ENCODE results near the gene KIFBP. TPM values are rescaled to one million over a fixed set of nuclear protein-coding genes. Genes with fewer than 3 reads are reported as not detected.
A peak's percentile ranks its signal among the peaks of the same experiment; 100 is the strongest.

Gene KIFBP
- total RNA-seq, 1 donor from 2014 or later, result 50.5 TPM

DNA sequence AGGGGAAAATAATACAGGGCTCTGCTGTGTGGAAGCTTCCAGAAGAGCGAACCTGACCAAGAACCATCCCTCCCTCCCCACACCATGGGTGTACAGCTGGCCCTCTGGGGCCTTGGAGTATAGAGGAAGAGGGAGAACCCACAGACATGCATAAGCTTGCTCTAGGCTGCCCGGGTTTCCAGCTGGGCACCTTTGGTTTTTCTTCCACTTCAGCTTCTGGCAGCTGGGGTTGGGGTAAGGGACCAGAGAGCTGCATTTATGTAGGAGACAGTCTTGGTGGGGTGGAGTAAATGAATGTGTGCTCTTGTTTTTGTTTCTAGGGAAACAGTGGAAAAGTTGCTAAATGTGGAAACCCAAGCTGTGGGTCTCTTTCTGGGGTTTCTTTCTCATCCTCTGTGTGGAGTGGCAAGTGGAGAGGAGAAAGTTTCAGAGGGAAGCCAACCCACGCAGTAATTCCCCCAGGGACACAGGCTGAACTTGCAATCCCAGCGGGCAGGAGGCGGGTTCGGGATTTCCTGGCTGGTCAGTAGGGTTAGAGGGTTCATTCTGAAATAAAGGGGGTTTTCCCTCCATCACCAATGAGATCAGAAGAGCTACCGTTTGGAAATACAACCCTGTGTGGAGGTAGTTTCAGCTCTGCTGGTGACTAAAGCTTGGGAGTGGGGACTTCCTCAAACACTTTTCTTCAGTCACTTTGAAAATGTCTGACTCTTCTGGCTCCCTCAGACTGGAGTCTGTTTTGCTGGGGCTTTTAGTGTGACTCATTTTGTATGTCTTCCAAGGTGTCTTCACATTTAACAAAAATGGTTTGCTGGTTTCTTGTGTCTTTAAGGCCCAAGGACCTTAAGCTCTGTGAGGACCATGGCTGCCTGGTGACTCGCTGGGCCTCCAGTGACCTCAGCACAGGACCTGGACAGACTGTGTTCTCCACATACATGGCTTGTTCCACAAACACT is 77.1 kb downstream of the KIFBP start:
- DNase-seq (peak; percentile 63), ATAC-seq (peak; percentile 10)
- intact Hi-C loops (cut with micrococcal nuclease), result no loop called here

Other genes with a start within 250 kb of the KIFBP start
- 0.15 TPM for gene STOX1, start 161.3 kb upstream of the KIFBP start, total RNA-seq
- gene DDX50, start 87.5 kb upstream of the KIFBP start, total RNA-seq, result 20.4 TPM
- 20.0 TPM for gene DDX21, start 32.6 kb upstream of the KIFBP start, total RNA-seq
- 42.8 TPM for gene SRGN, start 99.3 kb downstream of the KIFBP start, total RNA-seq
- gene VPS26A, start 135.4 kb downstream of the KIFBP start, total RNA-seq, result 37.3 TPM
- 40.2 TPM for gene SUPV3L1, start 191.4 kb downstream of the KIFBP start, total RNA-seq
- not detected for gene HKDC1, start 231.5 kb downstream of the KIFBP start, total RNA-seq